Stimulated activated CD8-positive, alpha-beta memory T cell treated with anti-CD3 and anti-CD28 coated beads, Interleukin-4, amount 100 ng/mL, for 4 hours (primary cell): ENCODE measurements around the gene HDAC1.
"Not testable (repeated sequence)": the region's sequence is repeated elsewhere in the genome, so short reads cannot be mapped to it uniquely, and the experiment has no call there.

Source experiments
- DNase-seq, 2 donors: peaks; one replicate each; pipeline ENCODE4 v3.0.0-alpha.2; 2020; ENCODE audit warnings: low read depth in 2 of 2, low spot score in 1 of 2

The HDAC1 gene

DNA sequence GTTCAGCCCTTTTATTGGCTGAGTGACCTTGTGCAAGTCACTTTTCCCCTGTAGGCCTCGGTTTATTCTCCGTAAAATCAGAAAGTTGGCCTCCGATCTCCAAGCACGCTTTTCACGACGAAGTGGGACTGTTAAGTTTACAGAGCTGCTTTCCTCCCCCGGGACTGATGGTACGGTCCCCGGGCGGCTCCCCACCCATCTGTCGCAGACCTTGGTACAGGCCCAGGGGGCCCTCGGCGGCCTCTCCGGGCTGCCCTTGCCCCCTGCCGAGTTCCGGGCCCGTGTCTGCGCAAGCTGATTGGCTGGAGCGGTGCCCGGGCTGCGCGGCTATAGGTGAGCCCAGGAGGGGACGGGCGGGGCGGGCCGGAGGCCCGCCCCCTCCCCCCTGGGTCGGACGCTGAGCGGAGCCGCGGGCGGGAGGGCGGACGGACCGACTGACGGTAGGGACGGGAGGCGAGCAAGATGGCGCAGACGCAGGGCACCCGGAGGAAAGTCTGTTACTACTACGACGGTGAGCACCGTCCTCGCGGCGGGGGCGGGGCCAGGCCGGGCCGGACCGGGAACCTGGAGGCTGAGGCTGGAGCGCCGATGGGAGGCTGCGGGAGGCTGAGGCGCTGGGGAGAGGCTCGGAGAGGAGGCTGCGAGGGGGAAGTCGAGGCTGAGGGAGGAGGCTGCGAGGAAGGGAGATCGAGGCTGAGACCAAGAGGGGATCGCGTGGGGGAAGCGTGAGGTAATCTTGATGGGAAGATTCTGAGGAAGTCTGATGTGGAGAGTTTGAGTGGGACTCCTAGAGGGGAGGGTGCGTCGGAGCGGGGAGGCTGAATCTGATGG lies at the start of gene HDAC1:
TSS of gene HDAC1 (plus strand) at position 376 of the 831 bp plus-strand sequence. CDS start at position 463, 87 bp downstream.
- DNase-seq = peak; percentile 93 to 94

GRCh38 chr1:32242341-32242851 lies 49.5 kb upstream of the HDAC1 start:
- no peak for DNase-seq

DNA sequence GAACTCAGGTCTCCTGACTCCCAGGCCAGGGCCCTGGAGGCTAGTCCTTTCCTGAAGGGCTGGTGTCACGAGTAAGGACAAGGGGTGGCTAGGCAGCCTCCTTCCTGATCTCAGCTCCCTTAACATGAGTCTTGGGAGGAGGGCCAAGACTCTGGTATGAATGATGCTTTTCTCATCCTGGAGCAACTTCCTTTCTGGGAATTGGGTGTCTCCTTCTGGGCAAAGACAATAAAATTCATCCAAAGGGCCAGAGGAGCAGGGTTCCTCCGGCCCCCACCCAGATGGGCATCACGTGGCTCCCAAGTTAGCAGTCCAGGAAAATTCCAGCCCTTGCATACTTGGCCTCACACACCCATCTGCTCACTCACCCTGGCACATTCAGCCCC lies 45.0 kb upstream of the HDAC1 start, which contains the start of gene FAM167B:
TSS of gene FAM167B (plus strand) at position 335 of the 386 bp plus-strand sequence. CDS start 200 bp downstream, outside the sequence.
- no peak for DNase-seq

- no peak for DNase-seq
Measured at GRCh38 chr1:32247452-32247851, 44.4 kb upstream of the HDAC1 start.

DNA sequence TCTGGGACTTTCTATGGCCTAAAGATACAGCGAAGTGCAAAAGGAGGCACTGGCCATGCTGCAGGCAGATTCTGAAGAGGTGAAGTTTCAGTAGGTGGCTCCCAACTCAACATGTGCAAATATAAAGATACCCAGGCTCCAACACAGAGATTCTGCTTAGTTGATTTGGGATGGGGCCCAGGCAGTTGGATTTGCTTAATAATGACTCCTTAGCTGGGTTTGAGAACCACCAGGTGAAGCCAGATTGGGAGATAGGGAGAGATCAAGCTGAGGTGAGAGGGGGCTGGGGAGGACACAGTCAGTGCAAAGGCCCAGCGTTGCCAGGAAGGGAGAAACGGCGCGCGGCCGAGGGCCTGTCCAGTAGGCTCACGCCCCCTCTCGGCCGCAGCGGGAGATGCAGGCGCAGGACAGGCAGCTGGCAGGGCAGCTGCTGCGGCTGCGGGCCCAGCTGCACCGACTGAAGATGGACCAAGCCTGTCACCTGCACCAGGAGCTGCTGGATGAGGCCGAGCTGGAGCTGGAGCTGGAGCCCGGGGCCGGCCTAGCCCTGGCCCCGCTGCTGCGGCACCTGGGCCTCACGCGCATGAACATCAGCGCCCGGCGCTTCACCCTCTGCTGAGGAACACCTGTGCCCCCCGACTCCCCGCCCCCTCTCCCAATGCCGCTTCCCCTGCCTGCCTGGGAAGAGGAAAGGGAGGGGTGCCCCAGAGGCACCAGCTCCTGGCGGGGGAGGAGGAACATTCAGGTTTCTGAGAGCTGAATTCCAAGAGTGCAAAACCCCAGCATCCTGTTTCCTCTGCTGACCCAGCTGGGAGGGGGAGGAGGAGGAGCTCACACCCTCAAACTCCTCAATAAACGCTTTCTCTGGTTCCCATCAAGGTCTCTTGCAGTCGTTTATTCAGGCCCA lies 43.6 kb upstream of the HDAC1 start:
- peak; percentile 43 to 54 for DNase-seq

- peak; percentile 51 to 77 for DNase-seq
Measured at GRCh38 chr1:32249831-32250525, 41.9 kb upstream of the HDAC1 start.

- DNase-seq = peak in 1 of 2 donors; percentile 43
Measured at GRCh38 chr1:32250893-32251716, 40.8 kb upstream of the HDAC1 start, which contains the start of gene LCK. LCK (plus strand) TSS chr1:32251265; CDS start chr1:32274330, 23,065 bp downstream.

DNA sequence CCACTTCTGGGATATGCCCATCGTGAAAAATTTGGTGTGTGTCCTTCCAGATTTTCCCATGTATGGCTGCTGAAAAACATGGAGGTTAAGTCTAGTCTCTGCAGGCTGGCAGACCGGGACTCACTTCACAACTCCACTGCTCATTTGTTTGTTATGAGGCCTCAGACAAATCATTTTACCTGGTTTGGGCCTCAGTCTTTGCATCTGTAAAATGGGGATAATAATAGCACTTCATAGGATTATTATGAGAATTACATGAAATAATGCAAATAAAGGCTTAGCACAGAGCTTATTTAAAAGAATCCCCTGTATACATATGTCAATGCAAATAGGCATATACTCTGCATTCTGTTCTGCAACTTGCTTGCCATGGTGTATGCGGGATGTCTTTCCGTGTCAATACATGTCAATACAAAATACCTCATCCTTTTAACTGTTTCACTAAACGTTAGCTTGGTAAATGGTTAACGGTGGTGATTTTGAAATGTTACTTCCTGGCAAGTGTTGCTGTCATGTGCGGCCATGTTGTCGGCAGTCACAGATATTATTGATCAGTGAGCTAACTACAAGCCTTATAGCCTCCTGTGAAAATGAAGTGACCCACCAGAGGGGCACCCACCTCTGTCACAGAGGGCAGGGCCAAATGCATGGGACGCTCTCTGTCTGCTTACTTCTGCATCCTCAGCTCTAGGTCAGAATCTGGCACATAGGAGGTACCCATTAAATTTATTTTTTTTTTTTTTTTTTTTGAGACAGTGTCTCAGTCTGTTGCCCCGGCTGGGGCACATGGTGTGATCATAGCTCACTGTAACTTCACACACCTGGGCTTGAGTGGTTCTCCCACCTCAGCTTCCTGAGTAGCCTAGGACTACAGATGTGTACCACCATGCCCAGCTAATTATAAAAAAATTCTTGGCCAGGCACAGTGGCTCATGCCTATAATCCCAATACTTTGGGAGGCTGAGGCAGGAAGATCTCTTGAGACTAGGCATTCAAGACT lies 36.5 kb upstream of the HDAC1 start:
- no peak for DNase-seq

GRCh38 chr1:32256473-32257226 lies 35.2 kb upstream of the HDAC1 start:
- no peak for DNase-seq

- DNase-seq = no peak
Measured at GRCh38 chr1:32257227-32257508, 34.7 kb upstream of the HDAC1 start.

DNA sequence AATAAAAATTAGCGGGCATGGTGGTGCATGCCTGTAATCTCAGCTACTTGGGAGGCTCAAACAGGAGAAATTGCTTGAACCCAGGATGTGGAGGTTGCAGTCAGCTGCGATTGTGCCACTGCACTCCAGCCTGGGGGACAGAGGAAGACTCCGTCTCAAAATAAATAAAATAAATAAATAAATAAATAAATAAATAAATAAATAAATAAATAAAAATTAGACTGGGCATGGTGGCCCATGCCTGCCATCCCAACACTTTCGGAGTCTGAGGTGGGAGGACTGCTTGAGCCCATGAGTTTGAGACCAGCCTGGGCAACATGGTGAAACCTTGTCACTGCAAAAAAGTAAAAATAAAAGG lies 28.7 kb upstream of the HDAC1 start:
- not testable (repeated sequence) for DNase-seq

DNA sequence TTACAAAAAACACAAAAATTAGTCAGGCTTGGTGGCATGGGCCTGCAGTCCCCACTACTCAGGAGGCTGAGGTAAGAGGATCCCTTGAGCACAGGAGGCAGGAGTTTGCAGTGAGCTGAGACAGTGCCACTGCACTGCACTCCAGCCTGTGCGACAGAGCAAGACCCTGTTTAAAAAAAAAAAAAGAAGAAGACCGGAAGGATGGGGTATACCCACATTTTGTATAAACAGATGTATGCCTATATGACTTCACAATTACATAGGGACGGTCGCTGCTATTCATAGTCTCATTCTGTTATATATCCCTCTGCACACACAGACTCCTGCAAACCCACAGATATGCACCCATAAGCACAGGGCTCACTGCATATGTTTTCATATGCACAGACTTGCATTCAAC lies 28.1 kb upstream of the HDAC1 start:
- DNase-seq = no peak

- DNase-seq = no peak
Measured at GRCh38 chr1:32265846-32266245, 26.0 kb upstream of the HDAC1 start.

GRCh38 chr1:32266921-32267591 lies 24.8 kb upstream of the HDAC1 start:
- DNase-seq = no peak

GRCh38 chr1:32269744-32270143 lies 22.1 kb upstream of the HDAC1 start:
- no peak for DNase-seq

DNA sequence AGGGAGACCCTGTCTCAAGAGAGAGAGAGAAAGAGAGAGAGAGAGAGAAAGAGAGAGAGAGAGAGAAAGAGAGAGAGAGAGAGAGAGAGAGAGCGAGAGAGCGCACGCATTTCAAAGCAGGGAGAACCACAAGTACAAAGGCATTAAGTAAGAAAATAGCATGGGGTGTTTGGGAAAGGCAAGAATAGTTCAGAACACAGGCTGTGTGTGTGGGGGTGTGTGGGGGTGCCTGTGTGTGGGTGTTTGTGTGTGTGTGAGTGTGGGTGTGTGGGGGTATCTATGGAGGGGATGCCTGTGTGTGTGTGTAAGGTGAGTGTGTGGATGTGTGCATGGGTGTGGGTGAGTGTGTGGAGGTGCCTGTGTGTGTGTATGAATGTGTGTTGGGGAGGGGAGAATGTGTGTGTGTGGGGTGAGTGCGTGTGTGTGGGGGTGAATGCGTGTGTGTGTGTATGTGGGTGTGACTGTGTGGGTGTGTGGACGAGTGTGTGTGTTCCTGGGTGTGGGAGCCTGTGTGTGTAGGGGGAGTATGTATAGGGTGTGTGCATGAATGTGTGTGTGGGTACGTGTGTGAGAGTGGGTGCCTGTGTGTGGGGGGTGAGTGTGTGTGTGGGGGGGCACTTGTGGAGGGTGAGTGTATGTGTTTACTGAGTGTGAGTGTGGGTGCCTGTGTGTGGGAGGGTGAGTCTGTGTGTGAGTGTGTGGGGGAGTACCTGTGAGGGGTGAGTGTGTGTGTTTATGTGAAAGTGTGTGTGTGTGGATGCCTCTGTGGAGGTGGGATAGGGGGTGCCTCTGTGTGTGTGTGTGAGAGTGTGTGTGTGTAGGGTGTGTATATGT lies 19.1 kb upstream of the HDAC1 start:
- DNase-seq = no peak
